Liver (tissue), 3 donors: ENCODE results near the gene RBMS3.

Source experiments
- JUND ChIP-seq, 2 donors: IDR thresholded peaks; 2 replicates each; pipeline ENCODE4 v1.6.1; 2016; ENCODE audit warnings: antibody characterized with exemption in 2 of 2
- RAD21 ChIP-seq, 2 donors: IDR thresholded peaks; 2 replicates each; pipeline ENCODE4 v1.6.1; 2016; ENCODE audit warnings: antibody characterized with exemption in 2 of 2, mild to moderate bottlenecking in 2 of 2
- TF ChIP-seq, protein P1 (sequence below): IDR thresholded peaks from 2 replicates; pipeline ENCODE4 v1.6.1; 2016; ENCODE audit warnings: antibody characterized with exemption
- TF ChIP-seq, protein P2 (sequence below): fragments of 150-350 bp; IDR thresholded peaks from 2 replicates; pipeline ENCODE4 v1.5.1; 2017; ENCODE audit warnings: improper control_type of control experiment, low read depth, low read length; ENCODE audit not compliant: missing input control
- donor health status: healthy.
- donor health status: healthy.

DNA sequence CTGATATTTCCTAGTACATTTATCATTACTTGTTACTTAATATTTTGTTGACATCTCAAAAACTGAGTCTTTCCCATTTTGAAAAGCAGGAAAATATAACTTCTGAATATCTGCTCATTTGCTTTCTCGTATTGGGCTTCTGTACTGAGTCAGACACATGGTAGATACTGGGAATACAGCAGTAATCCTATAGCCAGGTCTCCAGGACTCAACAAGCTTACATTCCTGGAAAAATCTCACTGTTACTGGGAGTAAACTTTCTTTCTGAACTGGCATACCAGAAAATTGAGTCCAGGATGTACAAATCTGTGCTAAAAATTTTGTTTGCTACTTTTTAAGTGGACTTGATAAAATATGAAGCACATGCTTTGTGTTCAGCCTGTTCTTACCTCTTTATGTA is 240.4 kb downstream of the RBMS3 start:
- TF ChIP-seq, protein P1, sequence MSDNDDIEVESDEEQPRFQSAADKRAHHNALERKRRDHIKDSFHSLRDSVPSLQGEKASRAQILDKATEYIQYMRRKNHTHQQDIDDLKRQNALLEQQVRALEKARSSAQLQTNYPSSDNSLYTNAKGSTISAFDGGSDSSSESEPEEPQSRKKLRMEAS, result no peak
- TF ChIP-seq, protein P2, sequence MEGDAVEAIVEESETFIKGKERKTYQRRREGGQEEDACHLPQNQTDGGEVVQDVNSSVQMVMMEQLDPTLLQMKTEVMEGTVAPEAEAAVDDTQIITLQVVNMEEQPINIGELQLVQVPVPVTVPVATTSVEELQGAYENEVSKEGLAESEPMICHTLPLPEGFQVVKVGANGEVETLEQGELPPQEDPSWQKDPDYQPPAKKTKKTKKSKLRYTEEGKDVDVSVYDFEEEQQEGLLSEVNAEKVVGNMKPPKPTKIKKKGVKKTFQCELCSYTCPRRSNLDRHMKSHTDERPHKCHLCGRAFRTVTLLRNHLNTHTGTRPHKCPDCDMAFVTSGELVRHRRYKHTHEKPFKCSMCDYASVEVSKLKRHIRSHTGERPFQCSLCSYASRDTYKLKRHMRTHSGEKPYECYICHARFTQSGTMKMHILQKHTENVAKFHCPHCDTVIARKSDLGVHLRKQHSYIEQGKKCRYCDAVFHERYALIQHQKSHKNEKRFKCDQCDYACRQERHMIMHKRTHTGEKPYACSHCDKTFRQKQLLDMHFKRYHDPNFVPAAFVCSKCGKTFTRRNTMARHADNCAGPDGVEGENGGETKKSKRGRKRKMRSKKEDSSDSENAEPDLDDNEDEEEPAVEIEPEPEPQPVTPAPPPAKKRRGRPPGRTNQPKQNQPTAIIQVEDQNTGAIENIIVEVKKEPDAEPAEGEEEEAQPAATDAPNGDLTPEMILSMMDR, result no peak
- no peak for TF ChIP-seq RAD21 (IDR thresholded peaks at IDR 0.05)
- TF ChIP-seq JUND (IDR thresholded peaks at IDR 0.05), result no peak
